ENCODE data around the gene GCN1. TPM values are rescaled to one million over a fixed set of nuclear protein-coding genes. Genes with fewer than 3 reads are reported as not detected.

Gene GCN1
- total RNA-seq, 1 donor from 2014 or later: 123 TPM

GRCh38 chr12:120106151-120106550 is 88.4 kb downstream of the GCN1 start:
- no peak for TF ChIP-seq EZH2 (IDR thresholded peaks at IDR 0.05; ENCODE audit: insufficient read depth, low read length)
- TF ChIP-seq, protein P1, sequence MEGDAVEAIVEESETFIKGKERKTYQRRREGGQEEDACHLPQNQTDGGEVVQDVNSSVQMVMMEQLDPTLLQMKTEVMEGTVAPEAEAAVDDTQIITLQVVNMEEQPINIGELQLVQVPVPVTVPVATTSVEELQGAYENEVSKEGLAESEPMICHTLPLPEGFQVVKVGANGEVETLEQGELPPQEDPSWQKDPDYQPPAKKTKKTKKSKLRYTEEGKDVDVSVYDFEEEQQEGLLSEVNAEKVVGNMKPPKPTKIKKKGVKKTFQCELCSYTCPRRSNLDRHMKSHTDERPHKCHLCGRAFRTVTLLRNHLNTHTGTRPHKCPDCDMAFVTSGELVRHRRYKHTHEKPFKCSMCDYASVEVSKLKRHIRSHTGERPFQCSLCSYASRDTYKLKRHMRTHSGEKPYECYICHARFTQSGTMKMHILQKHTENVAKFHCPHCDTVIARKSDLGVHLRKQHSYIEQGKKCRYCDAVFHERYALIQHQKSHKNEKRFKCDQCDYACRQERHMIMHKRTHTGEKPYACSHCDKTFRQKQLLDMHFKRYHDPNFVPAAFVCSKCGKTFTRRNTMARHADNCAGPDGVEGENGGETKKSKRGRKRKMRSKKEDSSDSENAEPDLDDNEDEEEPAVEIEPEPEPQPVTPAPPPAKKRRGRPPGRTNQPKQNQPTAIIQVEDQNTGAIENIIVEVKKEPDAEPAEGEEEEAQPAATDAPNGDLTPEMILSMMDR (IDR thresholded peaks at IDR 0.05; ENCODE audit: insufficient read depth, low read depth, low read length): no peak
- H3K27me3 Mint-ChIP-seq (ENCODE audit: low read depth, unreplicated experiment): no peaks in the 10 kb centered on the region
- Histone ChIP-seq H3K4me1 (ENCODE audit: insufficient read depth, low read length) (no peaks in the 10 kb centered on the region), H3K4me2 (ENCODE audit: low read length) (no peak overlapping the region), H3K9ac (ENCODE audit: low read length) (no peak overlapping the region), H3K27me3 (ENCODE audit: insufficient read depth, low read length) (no peaks in the 10 kb centered on the region), H4K20me1 (ENCODE audit: insufficient read depth, low read length) (peaks cover 94% of the 10 kb centered on the region), H3K79me2 (ENCODE audit: insufficient read depth, low read length) (peaks cover 95% of the 10 kb centered on the region), H3K9me3 (ENCODE audit: insufficient read depth, low read depth, low read length) (no peaks in the 10 kb centered on the region), H3K27ac (ENCODE audit: low read depth, low read length) (no peak overlapping the region), H3K36me3 (ENCODE audit: insufficient read depth, low read length) (peaks cover 4% of the 10 kb centered on the region), H3K4me3 (ENCODE audit: insufficient read depth, low read depth, low read length) (no peak overlapping the region), H2AFZ (ENCODE audit: low read depth, low read length) (no peak overlapping the region)
- FAIRE-seq: no peak
- H3K4me3 Mint-ChIP-seq (ENCODE audit: unreplicated experiment): no peak overlapping the region
- no peak for DNase-seq (ENCODE audit: low read depth)
- H3K4me1 Mint-ChIP-seq (ENCODE audit: low read depth, unreplicated experiment): peaks cover 12% of the 10 kb centered on the region
- no peak overlapping the region for H3K27ac Mint-ChIP-seq (ENCODE audit: unreplicated experiment)
- peaks cover 9% of the 10 kb centered on the region for H3K36me3 Mint-ChIP-seq (ENCODE audit: low read depth, unreplicated experiment)
- H3K9me3 Mint-ChIP-seq (ENCODE audit: unreplicated experiment): no peaks in the 10 kb centered on the region

DNA sequence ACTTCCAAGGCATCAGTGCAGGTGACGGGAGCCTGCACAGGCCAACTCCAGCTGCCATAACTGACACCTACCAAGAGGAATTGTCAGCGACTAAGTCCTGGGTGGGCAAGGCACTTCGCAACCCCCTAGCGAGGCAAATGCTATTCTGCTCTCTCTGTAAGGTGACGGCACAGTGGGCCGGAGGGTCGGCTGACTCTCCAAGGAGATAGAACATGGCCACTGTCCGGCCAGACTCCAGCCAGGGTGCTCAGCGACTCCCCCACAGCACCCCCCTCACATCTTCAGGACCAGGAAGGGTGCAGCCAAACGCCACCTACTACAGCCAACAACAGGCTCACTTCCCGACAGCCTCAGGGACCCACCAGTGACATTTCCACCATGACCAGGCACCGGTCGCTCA is 91.1 kb downstream of the GCN1 start:
- Histone ChIP-seq H3K36me3 (ENCODE audit: insufficient read depth, low read length) (peaks cover 6% of the 10 kb centered on the region), H3K4me3 (ENCODE audit: insufficient read depth, low read depth, low read length) (no peak overlapping the region), H3K9ac (ENCODE audit: low read length) (no peak overlapping the region), H3K27me3 (ENCODE audit: insufficient read depth, low read length) (no peaks in the 10 kb centered on the region), H4K20me1 (ENCODE audit: insufficient read depth, low read length) (peaks cover 95% of the 10 kb centered on the region), H3K79me2 (ENCODE audit: insufficient read depth, low read length) (peaks cover 94% of the 10 kb centered on the region), H3K4me1 (ENCODE audit: insufficient read depth, low read length) (peaks cover 4% of the 10 kb centered on the region), H2AFZ (ENCODE audit: low read depth, low read length) (no peak overlapping the region), H3K4me2 (ENCODE audit: low read length) (no peak overlapping the region), H3K9me3 (ENCODE audit: insufficient read depth, low read depth, low read length) (no peaks in the 10 kb centered on the region), H3K27ac (ENCODE audit: low read depth, low read length) (no peak overlapping the region)
- no peaks in the 10 kb centered on the region for H3K9me3 Mint-ChIP-seq (ENCODE audit: unreplicated experiment)
- H3K27ac Mint-ChIP-seq (ENCODE audit: unreplicated experiment): no peak overlapping the region
- DNase-seq (ENCODE audit: low read depth): no peak
- peaks cover 5% of the 10 kb centered on the region for H3K4me1 Mint-ChIP-seq (ENCODE audit: low read depth, unreplicated experiment)
- FAIRE-seq: no peak
- no peak for TF ChIP-seq EZH2 (IDR thresholded peaks at IDR 0.05; ENCODE audit: insufficient read depth, low read length)
- TF ChIP-seq, protein P1 (IDR thresholded peaks at IDR 0.05; ENCODE audit: insufficient read depth, low read depth, low read length): no peak
- H3K27me3 Mint-ChIP-seq (ENCODE audit: low read depth, unreplicated experiment): no peaks in the 10 kb centered on the region
- no peak overlapping the region for H3K4me3 Mint-ChIP-seq (ENCODE audit: unreplicated experiment)
- peaks cover 11% of the 10 kb centered on the region for H3K36me3 Mint-ChIP-seq (ENCODE audit: low read depth, unreplicated experiment)

- DNase-seq (ENCODE audit: low read depth) (no peak), FAIRE-seq (no peak)
- H3K27ac Mint-ChIP-seq (ENCODE audit: unreplicated experiment): no peak overlapping the region
- TF ChIP-seq, protein P1 (IDR thresholded peaks at IDR 0.05; ENCODE audit: insufficient read depth, low read depth, low read length): no peak
- no peak for TF ChIP-seq EZH2 (IDR thresholded peaks at IDR 0.05; ENCODE audit: insufficient read depth, low read length)
- H3K4me3 Mint-ChIP-seq (ENCODE audit: unreplicated experiment): no peak overlapping the region
- H4K20me1 ChIP-seq (ENCODE audit: insufficient read depth, low read length): peaks cover 95% of the 10 kb centered on the region
- H2AFZ ChIP-seq (ENCODE audit: low read depth, low read length): no peak overlapping the region
- H3K4me1 ChIP-seq (ENCODE audit: insufficient read depth, low read length): peaks cover 4% of the 10 kb centered on the region
- H3K36me3 Mint-ChIP-seq (ENCODE audit: low read depth, unreplicated experiment): peaks cover 11% of the 10 kb centered on the region
- H3K79me2 ChIP-seq (ENCODE audit: insufficient read depth, low read length): peaks cover 94% of the 10 kb centered on the region
- no peak overlapping the region for H3K4me3 ChIP-seq (ENCODE audit: insufficient read depth, low read depth, low read length)
- H3K27ac ChIP-seq (ENCODE audit: low read depth, low read length): no peak overlapping the region
- H3K9me3 ChIP-seq (ENCODE audit: insufficient read depth, low read depth, low read length): no peaks in the 10 kb centered on the region
- H3K4me1 Mint-ChIP-seq (ENCODE audit: low read depth, unreplicated experiment): peaks cover 5% of the 10 kb centered on the region
- no peaks in the 10 kb centered on the region for H3K27me3 ChIP-seq (ENCODE audit: insufficient read depth, low read length)
- no peaks in the 10 kb centered on the region for H3K9me3 Mint-ChIP-seq (ENCODE audit: unreplicated experiment)
- H3K9ac ChIP-seq (ENCODE audit: low read length): no peak overlapping the region
- H3K4me2 ChIP-seq (ENCODE audit: low read length): no peak overlapping the region
- no peaks in the 10 kb centered on the region for H3K27me3 Mint-ChIP-seq (ENCODE audit: low read depth, unreplicated experiment)
- peaks cover 9% of the 10 kb centered on the region for H3K36me3 ChIP-seq (ENCODE audit: insufficient read depth, low read length)
These were observed 91.5 kb downstream of the GCN1 start for GRCh38 chr12:120103044-120103338.
